ENCODE data around the gene NPPC.

GRCh38 chr2:231883468-231883881 is 42.7 kb downstream of the NPPC start:
- TF ChIP-seq CTCF (IDR thresholded peaks at IDR 0.05) = no peak
- no peak for TF ChIP-seq POLR2A (IDR thresholded peaks at IDR 0.05)
- no peak for TF ChIP-seq EP300 (IDR thresholded peaks at IDR 0.05; ENCODE audit: low read depth)

Data from transverse colon (tissue), 3 donors.